HEK293T (cell line): Measurements from ENCODE around the gene EMP2.

ENCODE experiments used
- ARNT ChIP-seq: fragments of 450-650 bp; IDR thresholded peaks from 2 replicates; pipeline ENCODE4 v1.6.1; 2017; ENCODE audit warnings: mild to moderate bottlenecking
- BHLHE40 ChIP-seq: fragments of 450-650 bp; IDR thresholded peaks from 2 replicates; pipeline ENCODE4 v1.6.1; 2016; ENCODE audit warnings: mild to moderate bottlenecking, moderate library complexity, borderline replicate concordance
- CTBP1 ChIP-seq: fragments of 450-650 bp; IDR thresholded peaks from 2 replicates; pipeline ENCODE4 v1.6.1; 2016; ENCODE audit warnings: borderline replicate concordance
- ELF4 ChIP-seq: fragments of 450-650 bp; IDR thresholded peaks from 2 replicates; pipeline ENCODE4 v1.6.1; 2017; ENCODE audit warnings: antibody characterized with exemption
- FOXK2 ChIP-seq: fragments of 450-650 bp; IDR thresholded peaks from 2 replicates; pipeline ENCODE4 v1.6.1; 2016; ENCODE audit warnings: mild to moderate bottlenecking
- FOXM1 ChIP-seq: fragments of 450-650 bp; IDR thresholded peaks from 2 replicates; pipeline ENCODE4 v1.6.1; 2017; ENCODE audit warnings: mild to moderate bottlenecking, borderline replicate concordance
- HDGF ChIP-seq: fragments of 450-650 bp; IDR thresholded peaks from 2 replicates; pipeline ENCODE4 v1.6.1; 2017; ENCODE audit warnings: antibody characterized with exemption, borderline replicate concordance
- L3MBTL2 ChIP-seq: fragments of 450-650 bp; conservative IDR thresholded peaks from 2 replicates; pipeline ENCODE4 v1.6.1; 2016; ENCODE audit warnings: mild to moderate bottlenecking
- LEF1 ChIP-seq: fragments of 450-650 bp; IDR thresholded peaks from 2 replicates; pipeline ENCODE4 v1.6.1; 2017; ENCODE audit warnings: mild to moderate bottlenecking, borderline replicate concordance
- NFRKB ChIP-seq: fragments of 450-650 bp; IDR thresholded peaks from 2 replicates; pipeline ENCODE4 v1.6.1; 2016; ENCODE audit warnings: mild to moderate bottlenecking, moderate library complexity
- SP1 ChIP-seq: fragments of 450-650 bp; IDR thresholded peaks from 2 replicates; pipeline ENCODE4 v1.6.1; 2017
- SUZ12 ChIP-seq: fragments of 450-650 bp; IDR thresholded peaks from 2 replicates; pipeline ENCODE4 v1.6.1; 2016; ENCODE audit warnings: mild to moderate bottlenecking
- TARDBP ChIP-seq: fragments of 450-650 bp; IDR thresholded peaks from 2 replicates; pipeline ENCODE4 v1.6.1; 2016
- ZNF384 ChIP-seq: fragments of 450-650 bp; IDR thresholded peaks from 2 replicates; pipeline ENCODE4 v1.6.1; 2016

DNA sequence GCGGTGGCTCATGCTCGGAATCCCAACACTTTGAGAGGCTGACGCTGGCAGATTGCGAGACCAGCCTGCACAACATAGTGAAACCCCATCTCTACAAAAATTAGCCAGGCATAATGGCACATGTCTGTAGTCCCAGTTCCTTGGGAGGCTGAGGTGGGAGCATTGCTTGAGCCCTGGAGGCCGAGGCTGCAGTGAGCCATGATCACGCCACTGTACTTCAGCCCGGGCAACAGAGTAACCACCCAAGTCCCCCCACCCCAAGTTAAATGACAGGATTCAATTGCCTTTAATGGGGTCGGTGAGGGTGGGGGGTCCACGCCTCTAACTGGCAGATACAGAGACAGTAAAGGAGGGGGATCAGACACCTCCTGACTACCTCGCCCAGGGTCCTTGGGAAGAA, 44.9 kb downstream of the EMP2 start:
- TF ChIP-seq FOXM1: no peak
- no peak for TF ChIP-seq ELF4
- no peak for TF ChIP-seq SP1
- TF ChIP-seq ARNT: no peak
- no peak for TF ChIP-seq BHLHE40
- no peak for TF ChIP-seq TARDBP
- no peak for TF ChIP-seq HDGF
- TF ChIP-seq SUZ12: no peak
- TF ChIP-seq ZNF384: no peak
- TF ChIP-seq L3MBTL2: no peak
- TF ChIP-seq FOXK2: no peak
- TF ChIP-seq CTBP1: no peak
- TF ChIP-seq LEF1: no peak
- TF ChIP-seq NFRKB: no peak
